ENCODE results near the gene HEYL. TPM values are rescaled to one million over a fixed set of nuclear protein-coding genes. Genes with fewer than 3 reads are reported as not detected.

The HEYL gene
- total RNA-seq, 4 donors from 2014 or later = 1.2 to 7.7 (median 4.6) TPM

DNA sequence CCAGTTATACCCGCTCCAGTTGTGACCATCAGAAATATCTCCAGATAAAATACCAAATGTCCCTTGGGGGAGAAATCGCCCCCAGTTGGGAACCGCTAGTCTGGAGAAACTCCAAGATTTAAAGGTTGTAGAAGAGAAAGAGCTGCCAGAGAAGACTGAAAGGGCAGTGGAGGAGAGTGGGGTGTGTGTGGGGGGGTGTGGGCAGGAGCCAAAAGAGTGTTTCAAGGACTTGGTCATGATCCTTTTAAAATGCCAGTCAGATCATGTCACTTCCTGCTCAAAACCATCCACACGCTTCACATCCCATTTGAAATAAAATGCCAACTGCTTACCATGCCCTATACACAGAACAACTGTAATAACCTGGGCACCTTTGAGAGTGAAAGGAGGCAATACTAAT is 3.4 kb upstream of the HEYL start:
- TF ChIP-seq, protein P1, sequence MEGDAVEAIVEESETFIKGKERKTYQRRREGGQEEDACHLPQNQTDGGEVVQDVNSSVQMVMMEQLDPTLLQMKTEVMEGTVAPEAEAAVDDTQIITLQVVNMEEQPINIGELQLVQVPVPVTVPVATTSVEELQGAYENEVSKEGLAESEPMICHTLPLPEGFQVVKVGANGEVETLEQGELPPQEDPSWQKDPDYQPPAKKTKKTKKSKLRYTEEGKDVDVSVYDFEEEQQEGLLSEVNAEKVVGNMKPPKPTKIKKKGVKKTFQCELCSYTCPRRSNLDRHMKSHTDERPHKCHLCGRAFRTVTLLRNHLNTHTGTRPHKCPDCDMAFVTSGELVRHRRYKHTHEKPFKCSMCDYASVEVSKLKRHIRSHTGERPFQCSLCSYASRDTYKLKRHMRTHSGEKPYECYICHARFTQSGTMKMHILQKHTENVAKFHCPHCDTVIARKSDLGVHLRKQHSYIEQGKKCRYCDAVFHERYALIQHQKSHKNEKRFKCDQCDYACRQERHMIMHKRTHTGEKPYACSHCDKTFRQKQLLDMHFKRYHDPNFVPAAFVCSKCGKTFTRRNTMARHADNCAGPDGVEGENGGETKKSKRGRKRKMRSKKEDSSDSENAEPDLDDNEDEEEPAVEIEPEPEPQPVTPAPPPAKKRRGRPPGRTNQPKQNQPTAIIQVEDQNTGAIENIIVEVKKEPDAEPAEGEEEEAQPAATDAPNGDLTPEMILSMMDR (IDR thresholded peaks at IDR 0.05; ENCODE audit: low read depth) = no peak

DNA sequence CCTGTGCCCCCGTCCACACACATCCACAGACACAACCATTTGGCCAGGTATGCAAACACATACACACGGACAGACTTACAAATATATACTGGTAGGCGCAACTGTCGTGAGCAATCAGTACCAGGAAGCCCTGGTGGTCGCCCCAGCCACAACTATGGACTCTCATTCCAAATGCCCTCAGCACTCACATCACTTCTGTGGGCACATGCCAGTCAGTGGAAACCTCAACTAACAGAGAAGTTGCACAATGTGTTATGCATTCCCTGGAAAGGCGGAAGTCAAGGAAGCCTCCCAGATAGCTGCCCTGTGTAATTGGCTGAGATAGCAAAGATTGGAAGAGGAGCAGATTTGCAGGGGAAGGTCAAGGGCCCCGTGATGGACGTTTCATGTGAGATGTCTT is 1.4 kb upstream of the HEYL start:
- TF ChIP-seq, protein P1 (IDR thresholded peaks at IDR 0.05; ENCODE audit: low read depth) = no peak

DNA sequence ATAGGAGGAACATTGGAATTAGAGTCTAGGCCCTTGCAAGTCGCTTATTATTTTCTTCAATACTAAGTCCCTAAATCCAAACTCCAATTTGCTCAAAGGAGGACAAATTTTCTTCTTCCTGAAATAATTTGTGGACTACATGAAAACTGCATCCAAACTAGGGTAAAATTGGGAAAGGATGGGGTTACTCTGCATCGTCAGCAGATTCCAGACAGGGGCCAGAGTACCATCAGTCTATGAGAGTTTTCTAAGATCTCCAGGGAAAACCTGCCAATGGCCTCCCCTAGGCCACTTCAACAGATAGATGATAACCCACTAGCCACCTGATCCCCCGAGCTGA is 508 bp downstream of the HEYL start:
- TF ChIP-seq, protein P1 (IDR thresholded peaks at IDR 0.05; ENCODE audit: low read depth) = no peak

DNA sequence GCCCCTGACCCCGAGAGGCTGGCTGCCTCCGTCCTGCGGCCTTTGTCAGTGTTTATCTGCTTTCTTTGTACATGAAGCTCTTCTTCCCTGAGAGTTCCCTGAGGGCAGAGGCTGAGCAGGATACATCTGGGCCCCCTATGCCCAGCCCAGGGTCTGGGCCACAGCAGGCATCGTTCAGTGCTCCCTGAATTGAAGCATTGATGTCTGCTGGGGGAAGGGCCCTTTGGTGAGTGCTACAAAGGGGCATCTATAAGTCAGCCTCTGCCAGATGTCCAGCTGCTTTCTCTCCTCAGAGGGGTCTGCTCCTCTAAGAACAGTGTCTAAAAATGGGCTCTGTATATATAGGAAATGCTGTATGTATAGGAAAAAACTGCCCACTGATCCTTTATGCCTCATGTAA is 2.1 kb downstream of the HEYL start:
- TF ChIP-seq, protein P1 (IDR thresholded peaks at IDR 0.05; ENCODE audit: low read depth) = no peak

DNA sequence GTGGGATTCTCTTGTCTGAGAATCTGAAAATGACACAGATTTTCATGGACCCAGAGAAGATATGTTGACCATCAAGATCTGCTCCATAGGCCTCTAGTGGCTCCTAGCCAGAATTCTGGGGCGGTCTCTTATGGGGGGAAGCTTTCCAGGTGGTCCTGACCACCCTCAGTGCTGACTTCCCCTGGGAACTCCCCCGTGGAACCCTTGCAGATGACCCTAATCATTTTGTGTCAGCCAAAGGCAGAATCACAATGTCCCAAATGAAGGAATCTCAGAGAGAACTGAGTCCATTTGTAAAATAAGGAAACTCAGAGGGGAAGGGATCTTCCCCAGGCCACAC is 3.6 kb downstream of the HEYL start:
- TF ChIP-seq, protein P1 (IDR thresholded peaks at IDR 0.05; ENCODE audit: low read depth) = no peak

DNA sequence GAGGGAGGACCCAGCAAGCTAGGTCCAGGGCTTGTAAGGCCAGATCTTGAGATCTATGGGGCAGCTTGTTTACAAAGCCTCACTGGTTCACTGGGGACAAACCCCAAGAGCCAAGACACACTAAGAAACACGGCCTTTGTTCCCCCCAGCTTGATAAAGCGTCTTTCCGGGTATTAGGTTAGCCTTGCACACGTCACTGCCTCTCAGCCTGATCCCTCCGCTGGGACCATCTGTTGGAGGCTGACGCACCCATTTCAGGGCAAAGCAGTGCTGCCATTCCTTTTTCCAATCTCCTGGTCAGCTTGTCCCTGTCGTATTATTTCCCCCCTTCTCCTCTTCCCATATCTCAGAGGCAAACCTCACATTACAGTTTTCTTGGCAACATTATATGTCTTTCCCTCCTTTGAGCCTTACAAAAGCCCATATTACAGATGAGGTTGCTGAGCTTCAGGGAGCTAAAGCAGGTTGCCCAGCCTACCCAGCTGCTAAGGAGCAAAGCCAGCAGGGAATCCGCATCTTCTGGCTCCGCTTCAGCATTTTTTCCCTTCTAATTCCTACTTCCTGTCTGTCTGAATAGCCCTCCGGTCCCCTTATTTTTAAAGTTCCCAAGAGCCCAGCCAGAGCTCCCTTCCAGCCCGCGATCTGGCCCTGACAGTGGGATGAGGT is 4.1 kb downstream of the HEYL start:
- TF ChIP-seq, protein P1 (IDR thresholded peaks at IDR 0.05; ENCODE audit: low read depth) = no peak

DNA sequence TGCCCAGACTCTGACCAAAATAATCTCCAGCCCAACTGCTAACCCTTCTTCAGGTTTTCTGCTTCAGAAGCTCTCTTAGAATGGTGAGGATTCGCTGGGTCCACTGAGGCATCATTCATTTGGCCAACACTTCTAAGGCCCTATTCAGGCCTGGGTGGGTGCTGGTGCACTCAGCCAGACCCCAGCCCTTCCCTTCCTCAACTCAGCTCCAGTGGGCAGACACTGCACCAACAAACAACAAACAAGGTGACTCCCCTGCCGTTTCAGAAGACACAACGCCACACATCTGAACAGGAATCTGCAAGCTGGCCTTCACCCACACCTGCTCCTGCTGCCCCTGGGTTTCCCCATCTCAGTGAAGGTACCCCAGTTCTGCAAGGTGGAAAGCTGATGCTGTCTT is 6.0 kb downstream of the HEYL start:
- TF ChIP-seq, protein P1 (IDR thresholded peaks at IDR 0.05; ENCODE audit: low read depth) = no peak
